Osteocyte (in vitro differentiated cells): Measurements from ENCODE around the gene NR2C2. TPM values are rescaled to one million over a fixed set of nuclear protein-coding genes. Genes with fewer than 3 reads are reported as not detected.

Experiments used
- DNase-seq: peaks from one replicate; pipeline ENCODE4 v3.0.0; 2021; ENCODE audit warnings: mixed read lengths; ENCODE audit not compliant: unreplicated experiment; ENCODE audit errors: extremely low spot score
- H3K27ac Mint-ChIP-seq: one replicate; pipeline ENCODE4 v1.8.0; 2021; ENCODE audit warnings: mild to moderate bottlenecking, mixed read lengths; ENCODE audit not compliant: unreplicated experiment
- H3K27me3 Mint-ChIP-seq: one replicate; pipeline ENCODE4 v1.8.0; 2021; ENCODE audit warnings: mixed read lengths; ENCODE audit not compliant: unreplicated experiment
- H3K36me3 Mint-ChIP-seq: one replicate; pipeline ENCODE4 v1.8.0; 2021; ENCODE audit warnings: mixed read lengths; ENCODE audit not compliant: unreplicated experiment
- H3K4me1 Mint-ChIP-seq: one replicate; pipeline ENCODE4 v1.8.0; 2021; ENCODE audit warnings: mixed read lengths; ENCODE audit not compliant: unreplicated experiment
- H3K4me3 Mint-ChIP-seq: one replicate; pipeline ENCODE4 v1.8.0; 2021; ENCODE audit warnings: mild to moderate bottlenecking, moderate library complexity, mixed read lengths; ENCODE audit not compliant: unreplicated experiment
- H3K9me3 Mint-ChIP-seq: one replicate; pipeline ENCODE4 v1.8.0; 2021; ENCODE audit warnings: mixed read lengths; ENCODE audit not compliant: unreplicated experiment
- CTCF ChIP-seq: fragments of 200-600 bp; sonication (generic); IDR thresholded peaks from 2 replicates; pipeline ENCODE4 v1.5.0; 2021; ENCODE audit warnings: antibody characterized with exemption, mild to moderate bottlenecking, moderate library complexity
- total RNA-seq: library from RNA; stranded (reverse); gene quantifications from 2 replicates; pipeline ENCODE4 v1.2.1, GENCODE V29; 2021

The NR2C2 gene
- total RNA-seq, 1 donor from 2014 or later: 48.3 TPM

GRCh38 chr3:15081960-15082664 lies 134.7 kb downstream of the NR2C2 start:
- Mint-ChIP-seq H3K27me3 (no peaks in the 10 kb centered on the region), H3K27ac (no peak overlapping the region), H3K4me3 (no peak overlapping the region), H3K4me1 (no peaks in the 10 kb centered on the region), H3K36me3 (peaks cover 59% of the 10 kb centered on the region), H3K9me3 (no peaks in the 10 kb centered on the region)
- no peak for DNase-seq
- no peak for TF ChIP-seq CTCF

GRCh38 chr3:15083252-15083651 lies 135.9 kb downstream of the NR2C2 start:
- Mint-ChIP-seq H3K27me3 (no peaks in the 10 kb centered on the region), H3K36me3 (peaks cover 53% of the 10 kb centered on the region), H3K4me3 (no peak overlapping the region), H3K27ac (no peak overlapping the region), H3K9me3 (no peaks in the 10 kb centered on the region), H3K4me1 (no peaks in the 10 kb centered on the region)
- TF ChIP-seq CTCF: no peak
- no peak for DNase-seq

GRCh38 chr3:15086263-15086662 lies 138.9 kb downstream of the NR2C2 start:
- Mint-ChIP-seq H3K36me3 (peaks cover 49% of the 10 kb centered on the region), H3K4me3 (no peak overlapping the region), H3K4me1 (no peaks in the 10 kb centered on the region), H3K9me3 (no peaks in the 10 kb centered on the region), H3K27me3 (no peaks in the 10 kb centered on the region), H3K27ac (no peak overlapping the region)
- no peak for TF ChIP-seq CTCF
- no peak for DNase-seq

GRCh38 chr3:15086699-15087098 lies 139.3 kb downstream of the NR2C2 start:
- no peaks in the 10 kb centered on the region for H3K27me3 Mint-ChIP-seq
- no peaks in the 10 kb centered on the region for H3K9me3 Mint-ChIP-seq
- no peak for DNase-seq
- no peak overlapping the region for H3K27ac Mint-ChIP-seq
- peaks cover 46% of the 10 kb centered on the region for H3K36me3 Mint-ChIP-seq
- H3K4me1 Mint-ChIP-seq: no peaks in the 10 kb centered on the region
- no peak overlapping the region for H3K4me3 Mint-ChIP-seq
- TF ChIP-seq CTCF: no peak

GRCh38 chr3:15089201-15089600 lies 141.8 kb downstream of the NR2C2 start:
- TF ChIP-seq CTCF: no peak
- Mint-ChIP-seq H3K27me3 (no peaks in the 10 kb centered on the region), H3K36me3 (peaks cover 30% of the 10 kb centered on the region), H3K27ac (no peak overlapping the region), H3K4me3 (no peak overlapping the region), H3K4me1 (no peaks in the 10 kb centered on the region), H3K9me3 (no peaks in the 10 kb centered on the region)
- no peak for DNase-seq
